Measurements from ENCODE around the gene TXNRD1.
"Not testable (repeated sequence)": the region's sequence is repeated elsewhere in the genome, so short reads cannot be mapped to it uniquely, and the experiment has no call there.

Gene TXNRD1

GRCh38 chr12:104387190-104387589, 171.6 kb downstream of the TXNRD1 start:
- Histone ChIP-seq H3K4ac (ENCODE audit: low read length) (no peak overlapping the region), H2AK5ac (ENCODE audit: low read depth, low read length) (no peak overlapping the region), H2BK5ac (ENCODE audit: low read length) (no peak overlapping the region), H3K4me3 (ENCODE audit: low read length in 2 of 2) (no peak overlapping the region), H2BK15ac (ENCODE audit: low read length) (no peak overlapping the region), H3K4me1 (ENCODE audit: control insufficient read depth in 2 of 2, insufficient read depth in 1 of 2, low read depth in 1 of 2, low read length in 2 of 2) (no peaks in the 10 kb centered on the region), H2BK12ac (ENCODE audit: low read length) (no peak overlapping the region), H3K9me3 (replicated peaks in 1 of 2; ENCODE audit: control insufficient read depth in 2 of 2, insufficient read depth in 1 of 2, low read depth in 1 of 2, low read length in 2 of 2) (no peaks in the 10 kb centered on the region), H3K36me3 (replicated peaks in 1 of 2; ENCODE audit: control insufficient read depth in 2 of 2, insufficient read depth in 2 of 2, low read length in 2 of 2) (no peaks in the 10 kb centered on the region), H3K18ac (ENCODE audit: low read length) (no peak overlapping the region), H3K79me1 (ENCODE audit: low read depth, low read length) (no peaks in the 10 kb centered on the region), H3K9ac (ENCODE audit: low read depth, low read length, poor library complexity) (no peak overlapping the region), H3K27ac (replicated peaks; ENCODE audit: low read length) (no peak overlapping the region), H2BK120ac (ENCODE audit: low read depth, low read length) (no peak overlapping the region), H3K23ac (ENCODE audit: low read depth, low read length, poor library complexity) (no peak overlapping the region), H4K8ac (ENCODE audit: low read depth, low read length) (no peak overlapping the region), H2AFZ (ENCODE audit: low read length) (no peak overlapping the region), H4K91ac (ENCODE audit: low read depth, low read length, poor library complexity) (no peak overlapping the region), H3K14ac (ENCODE audit: low read length) (no peak overlapping the region), H3K4me2 (ENCODE audit: insufficient read depth, low read length, poor library complexity, severe bottlenecking) (no peak overlapping the region), H3K27me3 (ENCODE audit: control insufficient read depth in 3 of 3, insufficient read depth in 3 of 3, low read depth in 1 of 3, low read length in 3 of 3) (no peaks in the 10 kb centered on the region)
- no CpG with 5 or more reads among the region's 7 CpGs for WGBS, 2 donors (ENCODE audit: extremely low coverage in 2 of 2, insufficient read length in 2 of 2, insufficient replicate concordance in 1 of 2)
- DNase-seq (ENCODE audit: low spot score) = no peak

DNA sequence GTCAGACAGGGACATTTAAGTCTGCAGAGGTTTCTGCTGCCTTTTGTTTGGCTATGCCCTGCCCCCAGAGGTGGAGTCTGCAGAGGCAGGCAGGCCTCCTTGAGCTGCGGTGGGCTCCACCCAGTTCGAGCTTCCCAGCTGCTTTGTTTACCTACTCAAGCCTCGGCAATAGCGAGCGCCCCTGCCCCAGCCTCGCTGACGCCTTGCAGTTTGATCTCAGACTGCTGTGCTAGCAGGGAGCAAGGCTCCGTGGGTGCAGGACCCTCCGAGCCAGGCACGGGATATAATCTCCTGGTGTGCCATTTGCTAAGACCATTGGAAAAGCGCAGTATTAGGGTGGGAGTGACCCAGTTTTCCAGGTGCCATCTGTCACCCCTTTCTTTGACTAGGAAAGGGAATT, 178.5 kb downstream of the TXNRD1 start:
- H4K8ac ChIP-seq (ENCODE audit: low read depth, low read length); H2AFZ ChIP-seq (ENCODE audit: low read length); H2BK12ac ChIP-seq (ENCODE audit: low read length); H2AK5ac ChIP-seq (ENCODE audit: low read depth, low read length); H3K79me1 ChIP-seq (ENCODE audit: low read depth, low read length); H3K4me3 ChIP-seq (ENCODE audit: low read length in 2 of 2); H3K27me3 ChIP-seq (ENCODE audit: control insufficient read depth in 3 of 3, insufficient read depth in 3 of 3, low read depth in 1 of 3, low read length in 3 of 3); H3K18ac ChIP-seq (ENCODE audit: low read length); H3K4me2 ChIP-seq (ENCODE audit: insufficient read depth, low read length, poor library complexity, severe bottlenecking); H3K4me1 ChIP-seq (ENCODE audit: control insufficient read depth in 2 of 2, insufficient read depth in 1 of 2, low read depth in 1 of 2, low read length in 2 of 2); DNase-seq (ENCODE audit: low spot score); H3K23ac ChIP-seq (ENCODE audit: low read depth, low read length, poor library complexity); H3K14ac ChIP-seq (ENCODE audit: low read length); H3K9me3 ChIP-seq (replicated peaks in 1 of 2; ENCODE audit: control insufficient read depth in 2 of 2, insufficient read depth in 1 of 2, low read depth in 1 of 2, low read length in 2 of 2); H3K4ac ChIP-seq (ENCODE audit: low read length); H3K36me3 ChIP-seq (replicated peaks in 1 of 2; ENCODE audit: control insufficient read depth in 2 of 2, insufficient read depth in 2 of 2, low read length in 2 of 2); H2BK5ac ChIP-seq (ENCODE audit: low read length); H2BK15ac ChIP-seq (ENCODE audit: low read length); H3K9ac ChIP-seq (ENCODE audit: low read depth, low read length, poor library complexity); H2BK120ac ChIP-seq (ENCODE audit: low read depth, low read length); H3K27ac ChIP-seq (replicated peaks; ENCODE audit: low read length); H4K91ac ChIP-seq (ENCODE audit: low read depth, low read length, poor library complexity): not testable (repeated sequence)
- WGBS, 2 donors (ENCODE audit: extremely low coverage in 2 of 2, insufficient read length in 2 of 2, insufficient replicate concordance in 1 of 2) = no CpG with 5 or more reads among the region's 11 CpGs

All from neuronal stem cell (in vitro differentiated cells).